HFFc6 (cell line): ENCODE results near the gene USP15. TPM values are rescaled to one million over a fixed set of nuclear protein-coding genes. Genes with fewer than 3 reads are reported as not detected.
A peak's percentile ranks its signal among the peaks of the same experiment; 100 is the strongest.

Experiments
- DNase-seq: peaks from one replicate; pipeline ENCODE4 v3.0.0-alpha.2; 2018
- H3K27ac Mint-ChIP-seq: 2 replicates; pipeline ENCODE4 v1.8.0; 2020; ENCODE audit warnings: mild to moderate bottlenecking, mixed read lengths
- H3K27me3 Mint-ChIP-seq: 2 replicates; pipeline ENCODE4 v1.8.0; 2021; ENCODE audit warnings: mild to moderate bottlenecking, moderate library complexity, mixed read lengths; ENCODE audit not compliant: insufficient read depth
- H3K36me3 Mint-ChIP-seq: 2 replicates; pipeline ENCODE4 v1.8.0; 2021; ENCODE audit warnings: low read depth, mixed read lengths
- H3K4me1 Mint-ChIP-seq: 2 replicates; pipeline ENCODE4 v1.8.0; 2020; ENCODE audit warnings: low read depth, mixed read lengths
- H3K4me3 Mint-ChIP-seq: 2 replicates; pipeline ENCODE4 v1.8.0; 2020; ENCODE audit warnings: mild to moderate bottlenecking, moderate library complexity, mixed read lengths
- H3K9me3 Mint-ChIP-seq: 2 replicates; pipeline ENCODE4 v1.8.0; 2020; ENCODE audit warnings: mild to moderate bottlenecking, mixed read lengths
- total RNA-seq, 6 experiments: library from RNA; stranded (reverse); fragmentation: NEBNext Ultra II Directional; extraction: Animal tissue kit (Norgen Biotek cat#: 25700); gene quantifications; 2 replicates in 1 of 6; 3 replicates in 5 of 6; pipeline ENCODE4 v1.2.3, GENCODE V29; 2021
- TF ChIP-seq, protein P1 (sequence below): fragments of 200-600 bp; sonication (generic); IDR thresholded peaks from 2 replicates; pipeline ENCODE4 v1.5.0; 2021; ENCODE audit warnings: antibody characterized with exemption, mild to moderate bottlenecking

USP15 gene
- total RNA-seq, 6 experiments from 2014 or later = 48.8 to 63.5 (median 54.9) TPM

DNA sequence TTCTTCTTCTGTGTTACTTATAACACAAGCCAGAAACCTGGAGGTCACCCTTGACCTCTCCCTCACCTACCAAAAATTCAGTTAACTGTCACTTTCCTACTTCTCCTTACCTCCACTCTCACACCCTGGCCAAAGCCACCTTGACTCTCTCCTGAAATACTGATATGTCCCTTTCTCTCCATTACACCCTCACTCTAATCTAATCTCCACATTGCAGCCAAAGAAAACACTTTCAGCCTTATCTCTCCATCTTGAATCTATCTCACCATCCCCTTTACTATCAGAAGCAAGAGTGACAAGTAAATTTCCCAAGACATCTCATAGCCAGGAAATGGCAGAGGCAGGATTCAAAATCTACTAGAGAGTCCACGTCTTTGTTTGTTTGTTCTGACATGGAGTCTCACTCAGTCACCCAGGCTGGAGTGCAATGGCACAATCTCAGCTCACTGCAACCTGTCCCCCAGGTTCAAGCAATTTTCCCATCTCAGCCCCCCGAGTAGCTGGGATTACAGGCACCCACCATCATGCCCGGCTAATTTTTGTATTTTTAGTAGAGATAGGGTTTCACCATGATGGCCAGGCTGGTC, 28.0 kb upstream of the USP15 start:
- no peak overlapping the region for H3K4me3 Mint-ChIP-seq
- no peaks in the 10 kb centered on the region for H3K36me3 Mint-ChIP-seq
- H3K9me3 Mint-ChIP-seq = no peaks in the 10 kb centered on the region
- no peaks in the 10 kb centered on the region; the same call in 1 of the 2 replicates for H3K27me3 Mint-ChIP-seq
- no peaks in the 10 kb centered on the region for H3K4me1 Mint-ChIP-seq
- H3K27ac Mint-ChIP-seq = no peak overlapping the region
- TF ChIP-seq, protein P1, sequence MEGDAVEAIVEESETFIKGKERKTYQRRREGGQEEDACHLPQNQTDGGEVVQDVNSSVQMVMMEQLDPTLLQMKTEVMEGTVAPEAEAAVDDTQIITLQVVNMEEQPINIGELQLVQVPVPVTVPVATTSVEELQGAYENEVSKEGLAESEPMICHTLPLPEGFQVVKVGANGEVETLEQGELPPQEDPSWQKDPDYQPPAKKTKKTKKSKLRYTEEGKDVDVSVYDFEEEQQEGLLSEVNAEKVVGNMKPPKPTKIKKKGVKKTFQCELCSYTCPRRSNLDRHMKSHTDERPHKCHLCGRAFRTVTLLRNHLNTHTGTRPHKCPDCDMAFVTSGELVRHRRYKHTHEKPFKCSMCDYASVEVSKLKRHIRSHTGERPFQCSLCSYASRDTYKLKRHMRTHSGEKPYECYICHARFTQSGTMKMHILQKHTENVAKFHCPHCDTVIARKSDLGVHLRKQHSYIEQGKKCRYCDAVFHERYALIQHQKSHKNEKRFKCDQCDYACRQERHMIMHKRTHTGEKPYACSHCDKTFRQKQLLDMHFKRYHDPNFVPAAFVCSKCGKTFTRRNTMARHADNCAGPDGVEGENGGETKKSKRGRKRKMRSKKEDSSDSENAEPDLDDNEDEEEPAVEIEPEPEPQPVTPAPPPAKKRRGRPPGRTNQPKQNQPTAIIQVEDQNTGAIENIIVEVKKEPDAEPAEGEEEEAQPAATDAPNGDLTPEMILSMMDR = no peak
- no peak for DNase-seq

DNA sequence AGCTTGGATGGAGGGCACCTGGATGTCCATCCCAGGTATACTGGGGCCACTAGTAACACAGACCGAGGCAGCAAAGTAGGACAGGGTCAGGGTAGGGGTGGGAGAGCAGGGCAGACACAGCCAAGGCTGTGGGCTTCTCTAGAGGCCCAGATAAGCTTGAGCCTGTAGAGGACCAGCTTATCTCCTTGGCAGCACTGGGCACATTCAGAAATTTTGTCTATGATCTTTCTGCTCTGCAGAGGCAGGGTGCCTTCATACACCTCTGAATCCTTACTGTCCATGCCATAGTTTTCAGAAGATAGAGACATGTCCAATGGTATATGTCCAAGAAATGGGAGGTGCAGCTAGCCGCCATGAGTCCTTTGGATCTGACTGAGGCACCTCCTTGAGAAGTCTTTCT, 26.4 kb upstream of the USP15 start:
- TF ChIP-seq, protein P1 = no peak
- DNase-seq = no peak
- Mint-ChIP-seq H3K27me3 (peaks cover 1% of the 10 kb centered on the region; the same call in 1 of the 2 replicates), H3K27ac (no peak overlapping the region), H3K36me3 (no peaks in the 10 kb centered on the region), H3K9me3 (no peaks in the 10 kb centered on the region), H3K4me3 (no peak overlapping the region), H3K4me1 (no peaks in the 10 kb centered on the region)

DNA sequence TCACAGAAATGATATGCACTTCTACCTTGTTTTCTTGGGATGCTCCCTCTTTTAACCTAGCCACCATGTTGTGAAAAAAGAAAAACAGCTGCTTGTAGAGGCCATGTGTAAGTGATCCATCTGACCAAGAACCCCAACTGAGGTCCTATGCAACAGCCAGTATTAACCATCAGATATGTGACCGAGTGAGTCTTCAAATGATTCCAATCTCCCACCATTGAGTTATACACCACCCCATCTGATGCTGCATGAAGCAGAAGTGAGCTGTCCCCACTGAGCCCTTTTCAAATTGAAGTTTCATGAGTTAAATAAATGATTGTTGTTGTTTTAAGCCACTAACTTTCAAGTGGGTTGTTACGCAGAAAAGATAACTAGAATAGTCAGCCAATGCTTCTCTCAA, 20.6 kb upstream of the USP15 start:
- H3K4me3 Mint-ChIP-seq = no peak overlapping the region
- no peak overlapping the region for H3K27ac Mint-ChIP-seq
- peaks cover 3% of the 10 kb centered on the region; the same call in 1 of the 2 replicates for H3K27me3 Mint-ChIP-seq
- H3K36me3 Mint-ChIP-seq = no peaks in the 10 kb centered on the region
- no peaks in the 10 kb centered on the region for H3K4me1 Mint-ChIP-seq
- TF ChIP-seq, protein P1 = no peak
- no peaks in the 10 kb centered on the region for H3K9me3 Mint-ChIP-seq
- DNase-seq = no peak

DNA sequence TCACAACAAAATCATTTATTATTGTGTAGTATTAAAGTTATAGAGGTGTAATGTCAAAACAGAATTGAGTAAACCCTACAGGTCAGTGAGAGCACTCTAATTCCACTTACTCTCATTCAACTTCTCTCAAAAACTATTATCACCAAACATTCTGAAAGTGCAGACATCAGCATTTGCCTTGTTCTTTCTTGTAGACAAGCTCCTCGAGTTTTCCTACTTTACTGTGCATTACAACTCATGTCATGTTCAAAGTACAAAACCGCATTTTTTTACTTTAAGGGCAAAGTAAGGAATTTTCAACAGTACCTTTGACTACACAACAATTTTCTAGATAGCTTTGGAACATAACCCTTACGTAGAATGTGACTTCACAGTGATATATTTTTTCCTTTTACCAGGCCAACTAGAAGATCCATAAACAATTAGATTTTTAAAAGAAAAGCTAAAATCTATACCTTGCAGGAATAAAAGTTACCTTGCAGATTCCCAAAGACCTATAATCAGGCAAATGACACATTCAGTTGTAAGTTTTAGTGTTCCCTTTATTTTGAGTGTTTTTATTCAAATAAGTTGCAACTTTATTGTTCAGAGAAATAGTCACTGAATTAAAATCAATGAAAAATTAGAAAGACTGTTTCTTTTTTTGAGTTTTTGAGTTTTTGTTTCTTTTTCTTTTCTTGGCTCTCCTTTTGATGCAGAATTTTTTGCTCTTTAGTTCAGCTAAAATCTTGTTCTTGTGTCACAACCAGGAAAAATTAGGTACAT, 12.7 kb upstream of the USP15 start:
- Mint-ChIP-seq H3K9me3 (no peaks in the 10 kb centered on the region), H3K4me3 (no peak overlapping the region), H3K4me1 (peaks cover 31% of the 10 kb centered on the region), H3K27me3 (no peaks in the 10 kb centered on the region; the same call in 1 of the 2 replicates), H3K36me3 (no peaks in the 10 kb centered on the region), H3K27ac (no peak overlapping the region)
- TF ChIP-seq, protein P1 = no peak
- no peak for DNase-seq

DNA sequence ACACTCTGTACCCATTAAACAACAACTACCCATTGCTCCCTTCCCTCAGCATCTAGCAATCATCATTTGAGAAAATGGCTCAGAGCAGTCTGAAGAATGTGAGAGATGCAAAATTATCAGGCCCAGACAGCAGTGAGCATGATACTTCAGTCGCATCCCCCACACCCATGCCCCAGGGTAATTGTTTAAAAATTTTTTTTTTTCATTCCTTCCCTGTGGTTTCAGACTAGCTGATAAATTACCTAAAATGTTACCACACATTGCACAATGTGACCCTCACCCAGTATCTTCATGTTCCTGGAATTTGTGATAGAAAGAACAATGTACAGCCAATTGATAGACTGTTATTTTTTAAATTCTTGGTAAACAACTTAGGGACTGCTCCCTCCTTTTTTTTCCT, 11.3 kb upstream of the USP15 start:
- Mint-ChIP-seq H3K27me3 (no peaks in the 10 kb centered on the region; the same call in 1 of the 2 replicates), H3K4me1 (peaks cover 31% of the 10 kb centered on the region), H3K9me3 (no peaks in the 10 kb centered on the region), H3K27ac (no peak overlapping the region), H3K4me3 (no peak overlapping the region), H3K36me3 (peaks cover 5% of the 10 kb centered on the region; the same call in 1 of the 2 replicates)
- TF ChIP-seq, protein P1 = no peak
- DNase-seq = peak; percentile 13
